ENCODE data around the gene AP5Z1.
A peak's percentile ranks its signal among the peaks of the same experiment; 100 is the strongest.
"Not testable (repeated sequence)": the region's sequence is repeated elsewhere in the genome, so short reads cannot be mapped to it uniquely, and the experiment has no call there.

The AP5Z1 gene

DNA sequence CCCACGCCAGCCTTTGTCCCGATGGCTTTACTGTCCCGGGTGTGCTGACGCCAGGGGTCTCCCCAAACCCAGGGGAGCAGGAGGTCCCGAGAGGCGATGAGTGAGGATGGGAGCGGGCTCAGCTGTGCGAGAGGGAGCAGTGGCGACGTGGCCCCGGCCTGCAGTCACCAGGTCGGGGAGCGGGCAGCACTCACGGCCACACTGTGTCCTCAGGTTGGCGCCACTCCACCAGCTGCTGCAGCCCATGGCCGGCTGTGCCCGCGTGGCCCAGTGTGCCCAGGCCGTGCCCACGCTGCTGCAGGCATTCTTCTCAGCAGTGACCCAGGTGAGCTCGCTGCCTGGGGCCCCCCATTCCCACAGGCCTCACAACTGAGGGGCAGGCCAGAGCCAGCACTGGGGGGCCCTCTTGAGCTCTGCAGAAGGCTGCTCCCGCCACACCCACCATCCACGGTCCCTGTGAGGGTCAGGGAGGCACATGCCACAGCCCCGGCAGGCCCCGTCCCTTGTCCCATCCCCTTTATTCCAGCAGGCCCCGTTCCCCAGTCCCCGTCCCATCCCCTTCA, 13.3 kb downstream of the AP5Z1 start:
- no peak for DNase-seq

DNA sequence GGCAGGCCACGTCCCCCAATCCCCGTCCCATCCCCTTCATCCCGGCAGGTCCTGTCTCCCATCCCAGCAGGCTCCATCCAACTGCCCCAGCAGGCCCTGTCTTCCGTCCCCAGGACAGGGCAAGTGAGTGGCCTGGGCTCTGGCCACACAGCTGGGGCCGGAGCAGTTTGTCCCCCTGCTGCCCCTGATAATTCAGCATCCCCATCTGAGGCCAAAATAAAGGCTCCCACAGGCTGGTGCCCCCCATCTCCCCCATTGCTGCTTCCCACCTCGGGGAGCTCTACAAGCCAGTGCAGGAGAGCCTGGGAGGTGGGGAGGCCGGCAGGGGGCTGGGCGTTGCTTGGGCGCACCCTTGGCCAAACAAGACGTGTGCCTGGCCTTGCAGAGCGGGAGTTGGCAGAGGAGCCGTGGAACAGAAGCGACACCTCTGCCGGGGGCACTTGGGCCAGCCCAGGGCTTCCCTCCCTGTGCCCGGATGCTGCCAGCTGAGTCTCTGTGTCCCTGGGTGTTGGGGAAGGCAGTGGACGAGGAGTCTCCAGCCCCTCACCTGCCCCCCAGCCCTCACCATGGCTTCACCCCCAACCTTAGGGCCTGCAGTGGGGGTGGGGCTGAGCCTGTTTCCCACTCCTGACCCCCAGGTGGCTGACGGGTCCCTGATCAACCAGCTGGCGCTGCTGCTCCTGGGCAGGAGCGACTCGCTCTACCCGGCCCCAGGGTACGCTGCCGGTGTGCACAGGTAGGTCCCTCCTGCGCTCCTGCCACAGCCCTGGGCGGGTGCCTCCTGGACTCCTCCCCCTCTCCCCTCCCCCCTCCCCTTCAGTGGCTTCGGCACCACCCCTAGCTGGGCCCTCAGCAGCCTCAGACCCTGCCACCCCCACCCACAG, 14.0 kb downstream of the AP5Z1 start:
- no peak for DNase-seq

DNA sequence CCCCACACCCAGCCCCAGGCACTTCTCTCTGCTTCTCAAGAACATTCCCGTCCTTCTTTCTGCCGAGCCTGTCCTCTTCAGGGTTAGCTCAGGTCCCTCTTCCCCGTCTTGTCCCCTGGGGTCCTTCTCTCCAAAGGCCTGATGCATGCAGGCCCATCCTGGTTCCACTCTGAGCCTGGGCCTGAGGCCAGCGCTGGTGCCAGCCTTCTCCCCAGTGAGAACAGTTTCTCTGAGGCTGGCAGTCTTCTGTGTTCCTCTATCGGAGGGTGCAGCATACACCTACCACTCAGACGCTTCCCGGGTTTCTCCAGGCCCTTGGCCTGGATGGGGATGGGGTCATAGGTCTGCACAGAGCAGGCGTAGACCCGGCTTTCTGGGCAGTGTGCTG, 14.6 kb downstream of the AP5Z1 start:
- no peak for DNase-seq

DNA sequence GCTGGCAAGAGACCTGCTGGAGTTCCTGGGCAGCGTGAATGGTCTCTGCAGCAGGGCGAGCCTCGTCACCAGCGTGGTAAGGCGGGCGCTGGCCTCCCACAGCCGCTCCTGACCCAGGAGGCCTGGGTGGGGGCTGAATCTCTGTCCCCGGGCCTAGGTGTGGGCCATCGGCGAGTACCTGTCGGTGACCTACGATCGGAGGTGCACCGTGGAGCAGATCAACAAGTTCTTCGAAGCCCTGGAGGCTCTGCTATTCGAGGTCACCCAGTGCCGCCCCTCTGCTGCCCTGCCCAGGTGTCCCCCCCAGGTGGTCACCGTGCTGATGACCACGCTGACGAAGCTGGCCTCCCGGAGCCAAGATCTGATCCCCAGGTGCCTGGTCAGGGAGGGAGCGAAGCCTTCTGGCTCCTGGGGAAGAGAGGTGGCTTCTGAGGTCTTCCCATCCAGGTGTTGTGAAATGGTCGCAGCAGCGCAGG, 15.1 kb downstream of the AP5Z1 start:
- no peak for DNase-seq

DNA sequence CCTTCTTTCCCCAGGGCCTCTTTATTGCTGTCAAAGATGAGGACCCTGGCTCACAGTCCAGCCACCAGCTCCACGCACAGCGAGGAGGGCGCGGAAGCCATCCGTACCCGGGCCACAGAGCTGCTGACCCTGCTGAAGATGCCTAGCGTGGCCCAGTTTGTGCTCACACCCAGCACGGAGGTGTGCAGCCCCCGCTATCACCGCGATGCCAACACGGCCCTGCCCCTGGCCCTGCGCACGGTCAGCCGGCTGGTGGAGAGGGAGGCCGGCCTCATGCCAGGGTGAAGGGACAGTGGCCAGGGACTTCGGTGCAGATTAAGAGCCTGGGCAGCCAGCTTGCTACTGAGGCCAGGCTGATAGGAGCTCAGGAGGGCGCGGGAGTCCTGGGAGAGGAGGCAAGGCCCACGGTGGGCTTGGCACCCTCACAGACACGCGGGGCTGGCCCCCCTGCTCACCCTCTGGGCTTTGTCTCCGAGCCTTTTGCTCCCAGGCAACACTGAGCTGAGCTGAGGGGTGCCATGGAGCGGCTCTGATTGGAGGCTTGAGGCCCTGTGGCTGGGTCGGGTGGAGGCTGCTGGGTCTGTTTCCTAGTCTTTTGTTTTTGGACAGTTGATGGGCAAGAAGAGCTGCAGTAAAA, 15.8 kb downstream of the AP5Z1 start:
- no peak for DNase-seq

DNA sequence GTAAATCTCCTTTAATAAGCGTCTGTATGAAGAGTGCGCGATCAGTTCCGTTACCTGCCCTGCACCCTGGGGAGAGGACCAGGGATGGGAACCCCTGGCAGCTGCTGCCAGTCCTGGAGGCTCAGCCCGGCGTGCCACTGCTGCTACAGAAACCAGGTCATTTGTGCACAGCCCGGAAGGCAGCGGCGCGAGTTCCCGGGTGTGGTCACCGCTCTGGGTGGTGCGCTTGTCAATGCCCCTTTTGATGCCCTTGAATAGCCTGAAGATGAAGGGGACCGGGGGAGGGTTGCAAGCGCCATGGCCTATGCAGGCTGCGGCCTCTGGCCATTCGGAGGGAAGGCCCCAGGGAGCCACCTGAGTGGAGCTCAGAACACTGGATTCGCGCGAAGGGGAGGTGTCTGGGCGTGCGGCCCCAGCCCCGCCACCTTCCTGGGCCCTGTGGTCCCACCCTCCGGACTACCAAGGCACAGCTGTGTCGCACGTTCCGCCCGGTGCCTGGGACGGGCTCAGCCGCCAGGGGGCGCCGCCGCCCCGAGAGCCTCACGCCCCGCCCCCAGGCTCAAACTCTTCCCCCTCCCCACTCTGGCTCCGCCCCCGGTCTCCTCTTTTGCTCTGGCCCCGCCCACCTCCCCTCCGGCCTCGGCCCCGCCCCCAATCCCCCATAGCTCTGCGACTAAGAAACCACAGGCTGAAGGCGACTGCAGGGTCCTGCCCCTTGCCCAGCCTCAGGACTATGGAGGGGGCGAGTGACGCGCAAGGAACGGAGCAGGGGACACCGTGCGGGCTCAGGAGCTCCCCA, 16.5 kb downstream of the AP5Z1 start:
- DNase-seq = peak; percentile 75

DNA sequence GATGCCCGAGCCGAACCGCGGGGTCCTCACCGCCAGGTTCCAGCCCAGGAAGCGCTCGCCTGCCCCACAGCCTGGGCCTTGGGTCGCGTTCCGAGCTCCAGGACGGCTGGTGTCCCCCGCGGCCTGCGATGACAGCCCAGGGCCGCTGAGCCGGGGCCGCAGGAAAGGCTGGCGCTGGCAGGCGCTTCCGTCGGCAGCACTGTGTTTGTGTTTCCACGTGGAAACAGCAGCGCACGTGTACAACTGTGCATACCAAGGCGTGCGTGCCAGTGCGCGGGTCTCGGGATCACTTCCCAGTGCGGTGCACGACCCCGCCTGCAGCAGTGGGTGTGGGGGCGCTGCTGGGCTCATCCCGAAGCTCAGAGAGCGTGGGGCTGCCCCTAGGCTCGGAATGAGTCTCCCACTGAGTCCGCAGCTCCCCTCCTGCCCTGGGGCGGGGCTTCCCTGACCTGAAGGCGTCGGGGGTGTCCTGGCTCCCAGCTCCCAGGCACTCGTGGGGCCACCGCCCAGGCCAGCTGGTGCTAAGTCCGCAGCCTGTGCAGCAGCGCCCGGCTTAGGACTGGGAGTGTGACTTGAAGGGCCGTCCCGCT, 17.2 kb downstream of the AP5Z1 start:
- peak; percentile 37 for DNase-seq

DNA sequence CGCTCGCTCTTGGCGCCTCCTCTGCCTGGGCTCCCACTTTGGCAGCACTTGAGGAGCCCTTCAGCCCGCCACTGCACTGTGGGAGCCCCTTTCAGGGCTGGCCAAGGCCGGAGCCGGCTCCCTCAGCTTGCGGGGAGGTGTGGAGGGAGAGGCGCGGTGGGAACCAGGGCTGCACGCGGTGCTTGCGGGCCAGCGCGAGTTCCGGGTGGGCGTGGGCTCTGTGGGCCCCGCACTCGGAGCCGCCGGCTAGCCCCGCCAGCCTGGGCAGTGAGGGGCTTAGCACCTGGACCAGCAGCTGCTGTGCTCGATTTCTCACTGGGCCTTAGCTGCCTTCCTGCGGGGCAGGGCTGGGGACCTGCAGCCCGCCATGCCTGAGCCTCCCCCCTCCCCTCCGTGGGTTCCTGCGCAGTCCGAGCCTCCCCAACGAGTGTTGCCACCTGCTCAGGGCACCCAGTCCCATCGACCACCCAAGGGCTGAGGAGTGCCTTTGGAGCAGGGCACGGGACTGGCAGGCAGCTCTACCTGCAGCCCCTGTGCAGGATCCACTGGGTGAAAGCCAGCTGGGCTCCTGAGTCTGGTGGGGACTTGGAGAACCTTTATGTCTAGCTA, 18.1 kb downstream of the AP5Z1 start:
- DNase-seq = not testable (repeated sequence)

DNA sequence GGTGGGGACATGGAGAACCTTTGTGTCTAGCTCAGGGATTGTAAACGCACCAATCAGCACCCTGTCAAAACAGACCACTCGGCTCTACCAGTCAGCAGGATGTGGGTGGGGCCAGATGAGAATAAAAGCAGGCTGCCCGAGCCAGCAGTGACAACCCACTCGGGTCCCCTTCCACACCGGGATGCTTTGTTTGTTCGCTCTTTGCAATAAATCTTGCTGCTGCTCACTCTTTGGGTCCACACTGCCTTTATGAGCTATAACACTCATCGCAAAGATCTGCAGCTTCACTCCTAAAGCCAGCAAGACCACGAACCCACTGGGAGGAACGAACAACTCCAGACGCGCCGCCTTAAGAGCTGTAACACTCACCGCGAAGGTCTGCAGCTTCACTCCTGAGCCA, 18.7 kb downstream of the AP5Z1 start:
- DNase-seq = not testable (repeated sequence)

DNA sequence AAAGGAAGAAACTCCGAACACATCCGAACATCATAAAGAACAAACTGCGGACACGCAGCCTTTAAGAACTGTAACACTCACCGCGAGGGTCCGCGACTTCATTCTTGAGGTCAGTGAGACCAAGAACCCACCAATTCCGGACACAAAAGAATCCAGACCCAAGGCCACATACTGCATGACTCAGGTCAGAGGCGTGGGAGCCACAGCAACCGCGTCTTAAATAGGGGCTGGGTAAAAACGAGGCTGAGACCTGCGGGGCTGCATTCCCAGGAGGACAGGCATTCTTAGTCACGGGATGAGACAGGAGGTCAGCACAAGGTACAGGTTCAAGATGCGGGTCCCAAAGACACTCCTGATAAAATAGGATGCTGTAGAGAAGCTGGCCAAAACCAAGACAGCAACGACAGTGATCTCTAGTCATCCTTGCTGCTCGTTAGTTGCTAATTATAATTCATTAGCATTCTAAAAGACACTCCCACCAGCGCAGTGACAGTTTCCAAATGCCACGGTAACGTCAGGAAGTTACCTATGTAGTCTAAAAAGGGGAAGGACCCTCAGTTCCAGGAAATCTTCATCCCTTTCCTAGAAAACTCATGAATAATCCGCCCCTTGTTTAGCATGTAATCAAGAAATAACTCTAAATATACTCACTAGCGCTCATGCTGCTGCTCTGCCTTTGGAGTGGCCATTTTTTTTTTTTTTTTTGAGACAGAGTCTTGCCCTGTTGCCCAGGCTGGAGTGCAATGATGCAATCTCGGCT, 19.3 kb downstream of the AP5Z1 start:
- DNase-seq = peak; percentile 31

DNA sequence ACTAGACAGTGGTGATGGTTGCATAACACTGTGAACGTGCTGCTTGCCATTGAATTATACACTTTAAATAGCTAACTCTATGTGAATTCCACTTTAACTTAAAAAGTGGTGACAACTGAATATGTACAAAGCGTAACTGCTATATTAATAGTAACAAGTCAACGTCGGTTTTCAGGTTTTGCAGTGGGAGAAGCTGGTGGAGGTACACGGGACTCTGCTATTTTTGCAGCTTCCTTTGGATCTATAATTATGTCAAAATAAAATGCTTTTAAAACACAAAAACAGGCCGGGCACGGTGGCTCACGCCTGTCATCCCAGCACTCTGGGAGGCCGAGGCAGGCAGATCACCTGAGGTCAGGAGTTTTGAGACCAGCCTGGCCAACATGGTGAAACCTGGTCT, 21.0 kb downstream of the AP5Z1 start:
- DNase-seq = no peak

DNA sequence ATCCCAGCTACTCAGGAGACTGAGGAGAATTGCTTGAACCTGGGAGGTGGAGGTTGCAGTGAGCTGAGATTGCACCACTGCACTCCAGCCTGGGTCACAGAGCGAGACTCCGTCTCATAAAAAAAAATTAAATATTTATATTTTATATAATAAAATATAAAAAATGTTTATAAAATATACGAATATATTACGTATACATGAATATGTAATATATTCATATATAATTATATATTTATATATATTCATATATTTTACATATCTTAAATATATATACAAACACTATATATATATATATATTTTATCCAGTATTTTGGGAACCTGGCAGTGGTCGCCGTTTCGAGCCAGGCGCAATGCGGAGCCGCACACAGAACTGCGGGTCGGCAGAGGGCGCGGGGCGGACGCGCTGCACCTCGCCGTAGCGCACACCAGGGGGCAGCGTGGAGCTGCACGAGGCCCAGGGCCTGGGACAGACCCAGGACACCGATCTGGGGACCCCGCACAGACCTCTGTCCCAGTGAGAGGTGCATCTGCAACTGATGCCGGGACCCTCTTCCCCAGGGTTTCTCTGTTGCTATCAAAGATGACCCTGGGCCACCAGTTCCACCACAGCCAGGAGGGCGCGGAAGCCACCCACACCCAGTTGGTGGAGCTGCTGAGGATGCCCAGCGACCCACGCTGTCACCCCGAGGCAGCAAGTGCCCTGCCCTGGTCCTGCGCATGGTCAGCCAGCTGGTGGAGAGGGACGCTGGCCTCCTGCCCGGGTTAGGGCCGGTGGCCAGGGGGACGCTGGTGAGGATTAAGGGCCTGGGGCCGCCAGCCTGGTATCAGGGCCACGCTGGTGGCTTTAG, 22.7 kb downstream of the AP5Z1 start:
- DNase-seq = peak; percentile 30

DNA sequence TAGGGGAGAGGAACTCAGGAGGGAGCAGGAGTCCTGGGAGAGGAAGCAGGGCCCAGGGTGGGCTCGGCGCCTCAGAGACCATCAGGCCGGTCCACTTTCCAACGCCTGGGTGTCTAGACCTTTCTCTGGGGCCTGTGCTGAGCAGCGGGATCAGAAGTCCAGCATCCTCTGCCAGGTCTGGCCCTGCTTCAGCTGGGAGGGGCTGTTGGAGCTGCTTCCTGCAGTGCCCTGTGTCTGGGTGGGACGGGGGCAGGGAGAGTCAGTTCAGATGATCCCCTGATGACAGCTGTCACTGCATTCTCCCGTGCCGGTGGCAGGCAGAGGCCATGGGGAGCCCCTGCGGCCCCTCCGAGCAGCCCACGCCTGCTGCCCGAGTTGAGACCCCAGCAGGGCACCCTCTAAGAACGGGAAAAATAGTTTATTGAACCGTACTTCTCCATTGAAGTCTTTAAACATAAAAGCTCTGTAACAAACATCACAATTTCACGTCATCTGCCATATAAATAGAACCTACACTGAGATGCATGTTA, 23.3 kb downstream of the AP5Z1 start:
- no peak for DNase-seq

DNA sequence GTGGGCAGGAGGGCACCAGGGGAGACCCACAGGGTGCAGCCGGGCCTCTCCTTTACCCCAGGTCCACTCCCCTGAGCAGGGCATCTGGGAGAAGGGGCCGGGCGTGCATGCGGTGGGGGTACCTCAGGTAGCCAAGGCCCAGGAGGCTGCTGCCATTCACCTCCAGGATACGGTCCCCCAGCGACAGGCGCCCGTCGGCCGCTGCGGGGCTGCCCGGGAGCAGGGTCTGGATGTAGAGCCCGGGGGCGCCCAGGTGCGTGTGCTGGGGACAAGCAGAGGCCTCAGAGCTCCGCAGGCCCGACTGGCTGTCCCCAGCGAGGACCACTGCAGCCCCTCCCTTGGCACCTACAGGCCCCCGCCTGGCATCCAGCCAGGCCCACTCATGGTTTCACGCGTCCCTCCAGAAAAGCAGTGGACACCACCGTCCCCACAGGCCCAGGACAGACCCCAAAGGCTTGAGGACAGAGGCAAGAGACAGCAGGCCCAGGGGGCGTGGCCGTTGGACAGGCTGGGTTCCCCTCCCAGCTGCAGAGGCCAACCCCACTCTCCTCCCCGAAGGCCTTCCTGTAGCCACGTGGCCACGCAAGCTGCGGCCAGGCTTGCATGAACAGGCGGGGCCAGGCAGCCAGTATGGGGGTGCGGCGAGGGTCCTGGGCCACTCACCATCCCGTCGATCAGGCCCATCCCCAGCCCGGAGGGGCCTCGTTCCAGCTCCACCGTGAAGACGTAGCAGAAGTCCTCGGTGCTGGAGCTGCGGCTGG, 24.3 kb downstream of the AP5Z1 start:
- DNase-seq = no peak

DNA sequence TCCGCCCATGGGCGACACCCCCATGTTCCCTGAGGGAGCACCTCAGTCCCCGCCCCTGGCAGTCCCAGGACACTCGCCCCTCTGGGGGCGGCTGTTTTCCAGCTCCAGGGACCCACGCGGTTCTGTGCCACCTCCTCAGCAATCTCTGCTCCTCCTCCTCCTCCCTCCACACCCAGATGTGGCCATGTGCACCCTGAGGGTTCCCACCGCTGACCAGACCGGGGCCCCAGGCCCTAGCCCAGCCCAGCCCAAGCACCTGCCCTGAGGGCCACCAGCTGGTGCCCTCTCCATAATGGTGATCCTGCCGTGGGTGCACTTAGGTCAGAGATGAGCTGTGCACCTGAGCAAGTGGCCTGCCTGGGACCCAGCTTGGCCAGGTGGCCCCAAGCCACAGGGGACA, 25.1 kb downstream of the AP5Z1 start:
- DNase-seq = no peak

DNA sequence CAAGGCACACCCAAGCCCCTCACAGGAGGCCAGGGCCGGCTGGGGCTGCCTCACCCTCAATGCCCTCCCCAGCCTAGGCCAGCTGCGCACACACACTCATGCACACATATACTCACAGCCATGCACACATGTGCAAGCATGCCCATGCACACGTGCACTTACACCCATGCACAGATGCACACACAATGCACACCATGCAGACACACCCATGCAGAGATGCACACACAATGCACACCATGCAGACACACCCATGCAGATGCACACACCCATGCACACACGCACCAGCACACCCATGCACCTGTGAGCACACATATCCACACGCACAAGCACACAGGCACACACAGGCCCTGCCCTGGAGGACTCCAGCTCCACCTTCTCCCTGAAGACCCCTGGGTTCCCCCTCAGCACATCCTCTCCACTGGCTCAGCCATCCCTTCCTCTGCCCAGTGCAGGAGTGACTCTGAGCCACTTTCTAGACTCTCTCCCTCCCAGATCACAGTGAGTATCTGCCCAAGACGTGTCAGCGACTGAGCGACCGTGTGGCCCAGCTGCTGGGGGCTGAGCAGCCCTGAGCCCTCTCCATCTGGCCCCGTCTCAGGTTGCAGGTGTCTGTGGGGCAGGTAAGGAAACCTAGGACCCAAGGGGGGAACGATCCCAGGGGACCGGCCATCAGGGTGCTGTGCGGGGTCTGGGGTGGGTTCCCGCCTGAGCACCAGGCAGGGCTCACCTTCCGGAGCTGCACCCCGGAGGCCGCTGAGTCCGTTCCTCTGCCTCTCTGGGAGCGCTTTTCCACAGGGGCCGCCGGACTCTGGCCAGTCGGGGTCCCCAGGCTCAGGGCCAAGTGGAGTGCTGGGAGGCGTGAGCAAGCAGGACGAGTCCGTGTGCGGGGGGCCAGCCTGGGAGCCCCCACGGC, 25.8 kb downstream of the AP5Z1 start:
- DNase-seq = no peak

DNA sequence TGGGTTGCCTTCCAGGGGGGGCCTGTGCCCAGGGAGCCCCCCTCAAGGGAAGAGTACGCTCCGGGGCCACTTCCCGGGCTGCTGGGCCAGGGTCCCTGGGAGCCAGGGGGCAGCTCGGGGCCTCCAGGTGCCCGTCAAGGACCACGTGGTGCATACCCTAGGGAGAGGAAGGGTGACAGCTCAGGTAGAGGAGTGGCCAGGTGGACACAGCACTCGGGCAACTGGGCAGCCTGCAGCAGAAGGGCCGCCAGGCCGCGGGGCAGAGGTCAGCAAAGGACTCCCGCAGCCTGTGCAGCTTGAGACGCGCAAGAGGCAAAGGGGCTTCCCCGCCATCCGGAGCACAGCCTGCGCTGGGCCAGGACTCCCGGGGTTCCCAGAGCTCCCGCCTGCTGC, 26.4 kb downstream of the AP5Z1 start:
- no peak for DNase-seq

DNA sequence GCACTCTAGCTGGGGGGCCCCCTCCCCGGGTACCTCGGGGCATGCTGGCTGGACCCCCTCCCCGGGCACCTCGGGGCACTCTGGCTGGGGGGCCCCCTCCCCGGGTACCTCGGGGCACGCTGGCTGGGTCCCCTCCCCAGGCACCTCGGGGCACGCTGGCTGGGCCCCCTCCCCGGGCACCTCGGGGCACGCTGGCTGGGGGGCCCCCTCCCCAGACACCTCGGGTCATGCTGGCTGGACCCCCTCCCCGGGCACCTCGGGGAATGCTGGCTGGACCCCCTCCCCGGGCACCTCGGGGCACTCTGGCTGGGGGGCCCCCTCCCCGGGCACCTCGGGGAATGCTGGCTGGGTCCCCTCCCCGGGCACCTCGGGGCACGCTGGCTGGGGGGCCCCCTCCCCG, 27.2 kb downstream of the AP5Z1 start:
- DNase-seq = not testable (repeated sequence)

All from fibroblast of skin of scalp (primary cell).